IPS-18c (cell line): Measurements from ENCODE around the gene TMEFF1.
"Not testable (repeated sequence)": the region's sequence is repeated elsewhere in the genome, so short reads cannot be mapped to it uniquely, and the experiment has no call there.

Source experiments
- H3K4me3 ChIP-seq: 2 replicates; pipeline ENCODE4 v1.7.0; 2013; ENCODE audit warnings: low read depth, mild to moderate bottlenecking, low read length, moderate library complexity; ENCODE audit not compliant: insufficient read depth
- H3K9me3 ChIP-seq: one replicate; pipeline ENCODE4 v1.6.1; 2013; ENCODE audit warnings: mild to moderate bottlenecking, low read length, moderate library complexity; ENCODE audit not compliant: control insufficient read depth, insufficient read depth

TMEFF1 gene

GRCh38 chr9:100515578-100516494, 42.9 kb downstream of the TMEFF1 start:
- no peaks in the 10 kb centered on the region for H3K9me3 ChIP-seq
- H3K4me3 ChIP-seq = no peak overlapping the region

DNA sequence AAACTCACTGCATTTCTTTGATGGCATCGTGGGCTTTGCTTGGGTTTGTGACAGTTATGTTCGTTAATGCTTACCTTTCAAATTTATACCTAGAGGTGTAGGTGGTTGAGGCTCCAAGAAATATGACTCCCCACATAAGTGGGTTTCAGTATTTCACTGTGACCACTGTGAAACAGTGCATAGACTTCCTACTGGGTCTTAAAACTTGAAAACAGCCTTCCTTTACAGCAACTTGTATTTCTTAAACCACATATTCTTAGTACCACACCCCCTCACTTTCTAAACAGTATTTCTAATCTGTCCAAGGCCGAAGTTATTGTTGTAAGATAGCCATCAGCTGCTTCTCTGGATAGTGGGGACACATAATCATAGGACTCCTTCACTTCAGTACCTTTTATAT, 48.3 kb downstream of the TMEFF1 start:
- Histone ChIP-seq H3K4me3 (no peak overlapping the region), H3K9me3 (no peaks in the 10 kb centered on the region)

GRCh38 chr9:100525563-100525962, 52.6 kb downstream of the TMEFF1 start:
- H3K9me3 ChIP-seq = no peaks in the 10 kb centered on the region
- no peak overlapping the region for H3K4me3 ChIP-seq

GRCh38 chr9:100527180-100527794, 54.3 kb downstream of the TMEFF1 start:
- not testable (repeated sequence) for H3K4me3 ChIP-seq, H3K9me3 ChIP-seq

- no peak overlapping the region for H3K4me3 ChIP-seq
- no peaks in the 10 kb centered on the region for H3K9me3 ChIP-seq
These were observed 61.5 kb downstream of the TMEFF1 start for GRCh38 chr9:100534401-100534800.

DNA sequence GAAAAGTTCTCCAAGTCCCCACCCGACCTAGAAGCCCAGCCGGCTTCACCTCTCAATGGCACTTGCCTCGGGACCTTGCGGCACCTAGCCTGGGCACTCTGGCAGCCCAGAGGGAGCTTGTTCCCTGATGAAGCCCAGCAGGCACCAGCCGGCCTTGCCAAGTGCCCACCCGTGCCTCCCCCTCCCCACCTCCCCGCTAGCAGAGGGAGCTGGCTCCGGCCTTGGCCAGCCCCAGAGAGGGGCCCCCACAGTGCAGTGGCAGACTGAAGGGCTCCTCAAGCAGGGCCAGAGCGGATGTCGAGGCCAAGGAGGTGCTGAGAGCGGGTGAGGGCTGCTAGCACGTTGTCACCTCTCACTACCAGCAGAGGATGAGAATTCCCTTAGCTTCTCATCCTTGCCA, 67.4 kb downstream of the TMEFF1 start:
- peaks cover 9% of the 10 kb centered on the region for H3K9me3 ChIP-seq

DNA sequence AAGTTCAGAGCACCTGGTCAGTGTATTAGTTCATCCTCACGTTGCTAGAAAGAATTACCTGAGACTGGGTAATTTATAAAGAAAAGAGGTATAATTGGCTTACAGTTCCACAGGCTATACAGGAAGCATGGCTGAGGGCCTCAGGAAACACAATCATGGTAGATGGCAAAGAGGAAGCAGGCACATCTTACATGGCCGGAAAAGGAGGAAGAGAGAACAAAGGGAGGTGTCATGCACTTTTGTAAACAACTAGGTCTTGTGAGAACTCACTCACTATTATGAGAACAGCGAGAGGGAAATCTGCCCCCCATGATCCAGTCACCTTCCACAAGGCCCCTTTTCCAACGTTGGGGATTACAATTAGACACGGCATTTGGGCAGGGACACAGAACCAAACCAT, 76.1 kb downstream of the TMEFF1 start:
- peaks cover 6% of the 10 kb centered on the region for H3K9me3 ChIP-seq

More for the DNA sequence above, 67.4 kb downstream of the TMEFF1 start:
- no peak overlapping the region for H3K4me3 ChIP-seq

DNA sequence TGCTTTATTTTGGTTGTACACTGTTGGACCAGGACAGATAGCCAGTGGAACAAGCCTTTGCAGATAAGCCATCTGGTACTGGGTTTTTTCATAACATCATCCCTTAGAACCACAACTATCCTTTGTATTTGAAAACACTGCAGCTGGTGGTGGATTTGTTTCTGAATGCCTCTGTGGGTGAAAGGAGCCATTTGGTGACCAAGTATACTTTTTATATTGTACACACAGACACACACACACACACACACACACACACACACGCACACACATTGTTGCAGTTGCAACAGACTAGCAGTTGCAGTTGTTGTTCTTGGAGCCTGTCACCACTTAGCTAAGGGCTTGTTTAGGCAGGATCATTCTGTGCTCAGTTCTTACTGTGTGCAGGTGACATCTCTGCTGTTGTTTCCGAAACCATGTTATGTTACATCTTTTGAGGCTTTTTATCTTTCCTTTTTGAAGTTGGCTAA, 82.0 kb downstream of the TMEFF1 start:
- Histone ChIP-seq H3K4me3 (no peak overlapping the region), H3K9me3 (no peaks in the 10 kb centered on the region)

More for the DNA sequence above, 76.1 kb downstream of the TMEFF1 start:
- no peak overlapping the region for H3K4me3 ChIP-seq

GRCh38 chr9:100555471-100555870, 82.5 kb downstream of the TMEFF1 start:
- Histone ChIP-seq H3K4me3 (no peak overlapping the region), H3K9me3 (no peaks in the 10 kb centered on the region)

GRCh38 chr9:100557053-100557452, 84.1 kb downstream of the TMEFF1 start:
- Histone ChIP-seq H3K9me3 (no peaks in the 10 kb centered on the region), H3K4me3 (no peak overlapping the region)

DNA sequence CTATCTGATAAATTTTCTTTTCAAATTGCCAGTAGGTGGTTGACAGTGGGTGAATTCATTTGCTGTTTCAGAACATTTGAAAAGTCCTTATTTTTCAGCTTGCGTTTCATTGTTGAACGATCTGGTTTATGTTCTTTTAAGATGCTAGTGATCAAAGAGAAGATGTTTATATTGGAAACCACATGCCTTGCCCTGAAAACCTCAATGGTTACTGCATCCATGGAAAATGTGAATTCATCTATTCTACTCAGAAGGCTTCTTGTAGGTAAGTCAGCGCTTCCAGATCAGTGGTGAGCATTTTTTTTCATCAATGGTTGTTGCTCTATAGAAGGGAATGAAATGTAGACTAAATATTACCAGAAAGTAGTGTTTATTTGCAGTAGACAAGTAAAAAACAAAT, 88.3 kb downstream of the TMEFF1 start:
- Histone ChIP-seq H3K9me3 (no peaks in the 10 kb centered on the region), H3K4me3 (no peak overlapping the region)

DNA sequence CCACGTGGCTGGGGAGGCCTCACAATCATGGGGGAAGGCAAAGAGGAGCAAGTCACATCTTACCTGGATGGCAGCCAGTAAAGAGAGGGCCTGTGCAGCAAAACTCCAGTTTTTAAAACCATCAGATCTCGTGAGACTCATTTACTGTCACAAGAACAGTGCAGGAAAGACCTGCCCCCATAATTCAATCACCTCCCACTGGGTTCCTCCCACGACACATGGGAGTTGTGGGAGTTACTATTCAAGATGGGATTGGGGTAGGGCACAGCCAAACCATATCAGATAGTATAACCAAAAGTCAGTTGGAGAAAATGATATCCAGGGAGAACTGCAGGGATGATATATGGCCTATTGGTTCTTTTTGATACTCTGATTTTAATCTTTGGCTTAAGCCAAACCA, 94.9 kb downstream of the TMEFF1 start:
- no peaks in the 10 kb centered on the region for H3K9me3 ChIP-seq
- no peak overlapping the region for H3K4me3 ChIP-seq

DNA sequence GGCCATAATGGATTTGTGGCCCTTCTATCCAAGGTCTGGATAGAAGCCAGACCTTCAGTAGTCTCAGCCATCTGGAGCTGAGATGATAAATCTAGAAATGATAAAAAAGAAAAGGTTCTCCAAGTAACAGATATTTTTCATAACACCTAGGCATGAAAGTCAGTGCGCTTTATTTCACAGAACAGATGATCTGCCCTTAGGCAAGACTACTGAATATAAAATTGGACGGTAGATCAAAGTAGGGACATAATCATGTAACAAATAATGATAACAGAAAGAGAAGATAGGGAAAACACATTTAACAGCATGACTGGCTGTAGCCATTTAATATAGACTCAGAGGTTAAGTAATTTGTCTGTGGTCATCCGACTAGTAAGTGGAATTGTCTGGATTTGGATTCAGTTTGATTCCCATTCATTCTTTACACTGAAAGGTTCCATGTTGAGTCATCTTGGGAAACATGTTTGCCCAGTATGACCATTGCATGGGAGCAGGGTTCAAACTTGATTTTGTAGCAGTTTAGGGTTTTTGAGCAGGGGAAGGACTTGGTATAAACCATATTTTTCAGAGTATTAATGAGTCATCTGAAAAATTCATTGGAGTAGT, 100.8 kb downstream of the TMEFF1 start:
- Histone ChIP-seq H3K9me3 (no peaks in the 10 kb centered on the region), H3K4me3 (no peak overlapping the region)

GRCh38 chr9:100575006-100575405, 102.1 kb downstream of the TMEFF1 start:
- no peaks in the 10 kb centered on the region for H3K9me3 ChIP-seq
- H3K4me3 ChIP-seq = no peak overlapping the region

GRCh38 chr9:100575765-100576386, 102.9 kb downstream of the TMEFF1 start:
- Histone ChIP-seq H3K9me3 (no peaks in the 10 kb centered on the region), H3K4me3 (no peak overlapping the region)

- Histone ChIP-seq H3K4me3 (no peak within 1 kb of the TSS), H3K9me3 (no peaks in the 10 kb centered on the region)
These were observed 105.0 kb downstream of the TMEFF1 start, which contains the start of gene CAVIN4 for GRCh38 chr9:100577776-100578448. Gene CAVIN4, plus strand, starts transcription at chr9:100578079. Its CDS starts 65 bp downstream, at chr9:100578144.

DNA sequence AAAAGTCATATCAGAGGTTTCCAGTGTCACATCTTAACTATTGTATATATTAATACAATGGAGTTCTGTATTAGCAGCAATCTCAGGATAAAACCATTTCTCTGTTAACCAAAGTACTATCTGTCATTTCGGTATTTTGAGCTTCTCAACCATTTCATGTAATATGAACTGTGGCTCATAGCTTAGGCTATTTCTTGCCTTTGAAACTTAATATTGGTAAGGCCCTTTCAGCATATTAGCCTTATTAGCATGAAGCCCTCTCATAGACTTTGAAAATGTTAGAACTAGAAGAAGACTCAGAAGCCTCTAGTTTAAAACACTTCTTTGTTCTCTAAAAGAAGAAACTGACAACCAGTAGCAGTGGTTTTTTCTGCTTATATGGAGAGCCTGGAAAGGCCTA, 105.7 kb downstream of the TMEFF1 start:
- Histone ChIP-seq H3K4me3 (no peak overlapping the region), H3K9me3 (no peaks in the 10 kb centered on the region)
